AG08395 (cell line): Measurements from ENCODE around the gene RASA3.
"Not testable (repeated sequence)": the region's sequence is repeated elsewhere in the genome, so short reads cannot be mapped to it uniquely, and the experiment has no call there.

Experiments
- DNase-seq: peaks from one replicate; pipeline ENCODE4 v3.0.0; 2012; ENCODE audit warnings: mixed read lengths, low spot score

Gene RASA3

DNA sequence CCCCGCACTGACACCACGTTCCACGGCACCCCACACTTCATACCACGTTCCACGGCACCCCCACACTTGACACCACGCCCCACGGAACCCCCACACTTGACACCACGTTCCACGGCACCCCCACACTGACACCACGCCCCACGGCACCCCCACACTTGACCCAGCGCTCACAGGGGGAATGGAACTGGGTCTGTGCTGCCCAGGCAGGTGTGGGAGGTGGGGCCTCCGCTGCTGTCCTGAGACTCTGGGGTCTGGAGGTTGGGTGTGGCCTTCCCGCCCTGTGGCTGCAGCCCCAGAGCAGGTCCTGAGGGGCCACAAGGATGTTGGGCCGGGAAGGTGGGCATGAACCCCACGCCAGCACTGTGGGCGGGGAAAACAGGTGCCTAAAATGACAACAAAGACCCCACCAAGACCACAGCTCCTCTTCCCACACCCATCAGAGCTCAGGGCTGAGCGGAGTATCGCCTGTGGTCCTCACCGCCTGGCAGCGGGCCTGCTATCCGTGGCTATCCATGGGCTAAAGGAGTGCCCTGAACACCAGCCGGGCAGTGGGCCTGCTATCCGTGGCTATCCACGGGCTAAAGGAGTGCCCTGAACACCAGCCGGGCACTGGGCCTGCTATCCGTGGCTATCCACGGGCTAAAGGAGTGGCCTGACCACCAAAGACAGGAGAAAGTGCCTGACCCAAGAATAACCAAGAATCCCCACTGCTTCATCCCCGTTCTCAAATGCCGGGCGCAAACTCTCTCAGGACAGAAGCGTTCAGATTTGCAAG, 98.7 kb downstream of the RASA3 start:
- DNase-seq, result no peak

DNA sequence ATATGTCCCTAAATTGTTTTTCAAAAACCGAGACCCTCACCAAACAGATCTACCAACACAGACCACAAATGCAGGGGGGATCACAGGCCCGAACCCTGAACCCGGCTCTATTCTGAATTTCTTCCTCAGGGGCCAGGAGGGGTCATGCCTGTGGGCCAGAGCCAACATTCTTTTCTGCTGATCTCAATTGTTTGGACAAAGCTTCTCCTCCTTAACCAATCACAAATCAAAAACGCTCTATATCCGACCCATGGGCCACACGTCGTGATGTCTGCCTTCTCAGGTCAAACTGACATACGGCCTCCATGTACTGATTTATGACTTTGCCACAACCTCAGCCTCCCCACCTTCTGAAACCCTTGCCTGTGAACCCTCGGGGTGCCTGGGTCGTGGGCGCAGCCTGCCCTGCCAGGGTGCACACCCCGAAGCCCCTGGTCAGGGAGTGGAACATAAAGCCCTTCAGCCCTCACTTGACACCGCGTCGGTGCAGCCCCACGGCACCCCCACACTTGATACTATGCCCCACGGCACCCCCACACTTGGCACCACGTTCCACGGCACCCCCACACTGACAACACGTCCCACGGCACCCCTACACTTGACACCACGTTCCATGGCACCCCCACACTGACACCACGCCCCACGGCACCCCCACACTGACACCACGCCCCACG, 100.2 kb downstream of the RASA3 start:
- peak; percentile 63 for DNase-seq

DNA sequence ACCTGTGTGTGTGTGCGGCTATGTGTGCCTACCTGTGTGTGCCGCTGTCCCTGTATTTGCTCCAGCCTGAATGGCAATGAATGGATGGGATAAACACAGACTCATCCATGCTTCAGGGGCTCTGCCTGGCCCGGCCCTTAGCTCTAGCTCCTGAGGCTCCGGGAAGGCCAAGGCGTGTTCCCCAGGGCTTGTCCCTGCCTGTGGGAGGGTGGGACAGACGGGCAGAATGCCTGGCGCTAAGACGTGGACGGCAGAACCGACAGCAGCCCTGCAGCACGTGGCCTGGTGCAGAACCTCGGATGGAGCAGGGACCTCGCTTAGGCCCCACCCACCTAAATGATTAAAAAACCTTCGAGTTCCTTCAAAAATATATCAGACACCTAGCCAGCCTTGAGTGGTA, 100.8 kb downstream of the RASA3 start:
- no peak for DNase-seq

DNA sequence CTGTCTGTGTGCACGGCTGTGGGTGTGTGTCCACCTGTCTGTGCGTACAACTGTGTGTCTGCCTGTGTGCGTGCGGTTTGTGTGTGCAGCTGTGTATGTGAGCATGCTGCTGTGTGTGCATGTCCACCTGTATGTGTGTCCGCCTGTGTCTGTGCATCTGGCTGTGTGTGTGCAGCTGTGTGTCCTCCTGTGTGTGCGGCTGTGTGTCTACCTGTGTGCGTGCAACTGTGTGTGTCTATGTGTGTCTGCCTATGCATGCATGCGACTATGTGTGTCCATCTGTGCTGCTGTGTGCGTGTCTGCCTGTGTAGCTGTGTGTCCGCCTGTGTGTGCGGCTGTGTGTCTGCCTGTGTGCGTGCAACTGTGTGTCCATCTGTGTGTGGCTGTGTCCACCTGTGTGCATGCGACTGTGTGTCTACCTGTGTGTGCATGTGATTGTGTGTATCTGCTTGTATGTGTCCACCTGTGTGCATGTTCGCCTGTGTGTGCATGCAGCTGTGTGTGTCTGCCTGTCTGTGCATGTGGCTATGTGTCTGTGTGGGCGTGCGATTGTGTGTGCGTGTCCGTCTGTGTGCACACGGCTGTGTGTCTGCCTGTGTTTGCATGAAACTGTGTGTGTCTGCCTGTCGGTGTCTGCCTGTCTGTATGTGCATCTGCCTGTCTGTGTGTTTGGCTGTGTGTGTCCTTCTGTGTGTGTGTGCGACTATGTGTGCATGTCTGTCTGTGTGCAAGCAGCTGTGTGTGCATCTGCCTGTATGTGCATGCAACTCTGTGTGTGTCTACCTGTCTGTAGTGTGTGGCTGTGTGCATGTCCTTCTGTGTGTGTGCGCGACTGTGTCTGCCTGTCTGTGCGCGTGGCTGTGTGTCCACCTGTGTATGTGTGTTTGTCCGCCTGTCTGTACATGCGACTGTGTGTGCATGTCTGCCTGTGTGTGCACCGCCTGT, 101.5 kb downstream of the RASA3 start:
- DNase-seq, result no peak

DNA sequence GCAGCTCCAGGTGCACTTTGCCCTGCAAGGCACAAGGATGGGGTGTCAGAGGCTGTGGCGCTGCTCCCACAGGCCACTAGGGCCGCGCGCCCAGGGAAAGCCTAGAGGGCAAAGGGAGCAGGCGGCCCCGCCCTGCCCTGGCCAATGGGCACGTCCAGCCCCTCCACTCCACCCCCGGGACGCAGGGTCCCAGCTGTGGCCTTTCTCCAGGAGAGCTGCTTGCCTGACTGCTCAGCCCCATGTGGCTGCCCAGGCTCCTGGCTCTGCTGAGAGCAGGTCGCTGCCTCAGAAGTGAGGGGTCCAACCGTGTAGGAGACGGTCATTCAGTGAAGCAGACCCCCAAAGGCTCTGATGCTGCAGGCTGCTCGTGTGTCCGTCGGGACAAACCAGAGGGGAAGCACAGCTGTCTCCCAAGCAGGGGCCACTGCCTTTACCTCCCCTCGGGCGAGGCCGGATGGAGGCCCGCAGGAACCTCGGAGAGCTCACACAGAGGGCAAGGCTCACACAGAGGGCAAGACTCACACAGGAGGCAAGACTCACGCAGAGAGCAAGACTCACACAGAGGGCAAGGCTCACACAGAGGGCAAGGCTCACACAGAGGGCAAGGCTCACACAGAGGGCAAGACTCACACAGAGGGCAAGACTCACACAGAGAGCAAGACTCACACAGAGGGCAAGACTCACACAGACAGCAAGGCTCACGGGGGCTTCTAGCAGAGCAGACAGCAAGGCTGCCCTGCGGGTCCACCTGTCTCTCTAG, 102.4 kb downstream of the RASA3 start:
- no peak for DNase-seq

DNA sequence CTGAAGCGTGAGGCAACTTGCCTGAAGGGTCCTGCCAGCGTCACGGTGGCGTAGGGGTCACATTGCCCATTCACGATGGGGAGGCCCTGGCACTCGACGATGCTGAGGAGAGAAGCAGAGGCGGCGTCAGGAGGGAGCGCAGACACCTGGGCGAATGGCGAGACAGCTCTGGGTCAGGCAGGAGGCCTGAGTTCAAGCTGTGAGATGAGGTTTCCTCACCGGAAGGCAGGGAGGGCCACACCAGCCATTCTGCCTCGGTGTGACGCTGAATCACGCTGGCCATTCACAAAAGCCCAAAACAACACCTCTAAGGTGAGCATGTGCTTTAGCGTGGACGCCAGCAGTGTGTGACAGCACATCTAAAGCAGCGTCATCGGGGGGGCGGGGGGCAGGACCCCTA, 104.6 kb downstream of the RASA3 start:
- no peak for DNase-seq

DNA sequence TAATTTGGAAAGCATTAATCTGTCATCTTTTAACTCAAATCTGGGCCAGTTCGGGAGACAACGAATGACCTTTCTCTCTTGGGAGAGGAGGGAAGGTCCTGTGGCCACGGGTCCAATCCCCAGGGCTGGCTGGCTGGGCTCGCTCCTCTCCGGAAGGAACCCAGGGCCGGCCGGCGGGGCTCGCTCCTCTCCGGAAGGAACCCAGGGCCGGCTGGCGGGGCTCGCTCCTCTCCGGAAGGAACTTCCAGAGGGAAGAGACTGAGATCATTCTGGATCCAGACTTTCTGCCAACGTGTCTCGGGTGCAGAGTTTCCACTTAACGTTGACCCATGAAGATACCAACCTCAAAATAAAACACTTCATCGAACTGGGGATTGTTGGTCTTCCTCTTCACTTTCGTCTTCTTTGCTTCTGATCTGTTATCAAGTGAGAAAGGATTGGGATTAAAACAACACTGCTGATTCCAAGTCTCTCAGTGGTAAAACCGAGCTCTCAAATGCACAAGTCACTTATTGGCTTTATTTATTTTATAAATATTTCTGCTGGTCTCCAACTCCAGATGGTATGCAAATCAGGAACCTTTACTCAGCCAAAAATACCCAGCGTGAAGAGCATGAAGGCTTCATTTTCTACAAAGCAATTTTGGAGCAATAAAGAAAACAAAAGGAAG, 105.2 kb downstream of the RASA3 start:
- peak; percentile 39 for DNase-seq

DNA sequence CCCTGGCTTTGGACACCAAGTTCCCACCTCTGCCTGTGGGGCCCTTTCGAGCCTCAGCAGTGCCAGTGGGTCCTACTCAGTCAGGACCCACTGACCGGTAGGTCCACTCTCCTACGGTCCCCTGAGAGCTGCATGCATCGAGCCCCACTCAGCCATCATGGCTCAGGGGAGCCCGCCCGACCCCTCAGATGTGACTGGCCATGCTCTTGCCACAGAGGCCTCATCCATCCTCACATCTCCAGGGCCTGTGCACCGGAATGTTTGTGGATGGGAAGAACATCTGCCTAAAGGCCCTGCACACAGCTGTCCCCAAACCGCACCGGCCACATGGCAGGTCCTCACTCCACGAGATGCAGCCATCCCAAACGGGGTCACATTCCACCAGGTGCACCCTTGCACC, 105.9 kb downstream of the RASA3 start:
- no peak for DNase-seq

DNA sequence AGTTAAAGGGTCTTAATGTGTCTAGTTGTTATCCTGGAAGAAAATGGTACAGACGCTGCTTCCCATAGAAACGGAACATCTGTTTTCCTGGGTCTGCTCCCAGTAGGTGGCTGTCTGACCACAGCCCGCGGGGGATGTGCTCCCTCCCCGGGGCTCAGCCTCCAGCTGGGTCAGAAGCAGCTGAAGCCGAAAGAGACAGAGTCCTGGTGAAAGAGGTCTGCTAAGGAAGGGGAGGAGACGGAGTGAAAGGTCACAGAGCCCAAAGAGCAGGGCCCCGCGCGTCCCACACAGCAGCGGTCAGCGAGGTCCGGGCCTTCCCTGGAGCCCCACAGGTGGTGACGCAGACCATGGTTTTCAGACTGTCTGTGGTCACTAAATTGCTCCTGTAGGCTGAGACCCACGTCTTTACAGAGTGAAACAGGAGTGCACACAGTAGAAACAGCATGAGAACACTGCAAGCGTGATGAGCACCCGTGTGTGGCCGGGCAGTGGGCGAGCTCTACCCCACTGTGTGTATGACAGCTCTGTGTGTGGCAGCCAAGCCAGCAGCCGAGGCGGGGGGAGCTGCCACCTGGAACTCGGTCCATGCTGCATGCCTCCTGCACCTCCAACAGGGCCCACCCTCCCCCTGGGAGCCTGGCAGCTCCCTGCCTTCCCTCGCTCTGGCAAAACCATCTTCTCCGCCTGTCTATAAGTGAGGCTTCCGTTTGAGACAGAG, 106.5 kb downstream of the RASA3 start:
- DNase-seq, result peak; percentile 78

DNA sequence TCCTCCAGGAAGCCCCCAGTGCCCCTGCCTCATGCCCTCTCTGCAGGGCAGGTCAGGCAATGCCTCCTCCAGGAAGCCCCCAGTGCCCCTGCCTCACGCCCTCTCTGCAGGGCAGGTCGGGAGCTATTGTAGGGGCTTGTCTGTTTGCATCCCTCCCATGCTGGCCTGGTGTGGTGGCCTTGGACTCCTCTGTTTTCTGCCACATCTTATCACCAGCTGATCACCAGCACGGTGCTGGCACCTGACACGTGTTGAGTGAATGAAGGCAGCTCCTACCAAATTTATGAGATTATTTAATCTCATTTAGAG, 107.1 kb downstream of the RASA3 start:
- no peak for DNase-seq

DNA sequence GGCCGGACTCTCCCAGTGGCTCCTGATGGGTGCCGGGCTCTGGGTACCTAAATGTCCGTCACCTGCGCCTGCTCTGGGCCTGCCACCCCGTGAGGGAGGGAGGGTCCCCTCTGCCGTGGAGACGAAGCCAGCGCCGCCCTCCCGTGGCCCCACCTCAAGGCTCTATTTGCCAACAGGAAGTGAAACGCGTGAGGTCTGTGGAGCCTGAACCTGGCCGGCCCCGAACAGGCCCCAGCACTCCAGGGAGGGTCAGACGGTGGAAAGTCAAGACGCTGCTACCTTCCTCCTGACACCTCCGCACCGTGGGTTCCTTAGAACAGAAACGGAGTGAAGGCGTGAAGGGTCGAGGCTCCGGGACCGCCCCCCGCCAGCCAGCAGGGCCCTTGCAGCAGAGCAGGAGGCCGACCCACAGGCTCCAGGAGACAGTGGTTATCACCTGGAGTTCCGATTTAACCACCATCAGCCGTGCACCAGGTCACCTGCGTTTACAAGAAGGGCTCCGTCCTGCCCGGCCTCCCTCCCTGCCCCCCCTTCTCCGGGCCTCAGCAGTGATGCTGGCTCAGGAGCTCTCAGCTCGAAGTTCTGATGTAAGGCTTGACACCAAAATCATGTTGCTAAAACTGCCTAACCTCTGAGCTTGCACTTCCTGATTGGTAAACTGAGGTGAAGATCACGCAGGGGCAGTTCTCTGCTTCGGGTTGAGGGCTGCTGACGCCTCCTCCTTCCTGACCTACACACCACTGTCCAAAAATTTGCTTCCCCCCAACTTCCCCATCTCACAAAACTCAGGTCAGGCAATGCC, 107.6 kb downstream of the RASA3 start:
- DNase-seq, result no peak

DNA sequence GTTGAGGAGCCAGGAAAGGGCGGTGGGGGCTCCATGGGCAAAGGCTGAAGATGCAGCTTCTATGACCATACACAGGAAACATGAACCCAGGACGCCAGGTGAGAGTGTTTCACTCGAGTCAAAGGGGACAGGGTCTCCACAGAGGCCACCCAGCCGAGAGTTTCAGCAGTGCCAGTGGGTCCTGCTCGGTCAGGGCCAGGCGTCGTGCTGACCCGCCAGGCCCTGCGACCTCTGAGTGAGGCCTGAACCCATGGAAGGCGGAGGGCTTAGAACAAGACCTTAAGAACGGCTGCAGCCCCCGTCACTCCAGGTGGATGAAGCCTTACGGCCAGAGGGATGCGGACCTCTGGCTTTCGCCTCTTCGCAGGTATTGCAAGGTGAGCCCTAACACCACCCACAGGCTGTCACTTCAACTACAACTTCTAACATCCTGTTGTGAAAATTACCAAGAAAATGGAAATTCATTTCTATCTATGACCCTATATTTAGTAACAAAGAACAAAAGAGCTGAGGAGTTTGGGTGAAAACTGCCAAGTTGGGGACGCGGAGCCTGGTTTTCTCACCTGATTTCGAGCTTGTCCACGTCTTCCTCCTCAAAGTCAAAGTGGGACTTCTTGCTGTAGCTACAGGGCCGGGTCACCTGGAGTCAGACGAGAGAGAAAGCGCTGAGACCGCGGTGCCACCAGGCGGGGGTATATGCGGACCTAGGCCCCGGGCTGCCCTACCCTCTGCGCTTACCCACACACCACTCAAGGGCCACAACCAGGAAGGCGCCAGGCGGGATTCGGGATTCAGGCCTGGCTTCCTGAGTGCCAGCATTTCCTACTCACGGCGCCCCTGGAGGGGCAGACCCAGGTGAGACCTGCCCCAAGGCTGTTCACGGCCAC, 108.5 kb downstream of the RASA3 start:
- no peak for DNase-seq

DNA sequence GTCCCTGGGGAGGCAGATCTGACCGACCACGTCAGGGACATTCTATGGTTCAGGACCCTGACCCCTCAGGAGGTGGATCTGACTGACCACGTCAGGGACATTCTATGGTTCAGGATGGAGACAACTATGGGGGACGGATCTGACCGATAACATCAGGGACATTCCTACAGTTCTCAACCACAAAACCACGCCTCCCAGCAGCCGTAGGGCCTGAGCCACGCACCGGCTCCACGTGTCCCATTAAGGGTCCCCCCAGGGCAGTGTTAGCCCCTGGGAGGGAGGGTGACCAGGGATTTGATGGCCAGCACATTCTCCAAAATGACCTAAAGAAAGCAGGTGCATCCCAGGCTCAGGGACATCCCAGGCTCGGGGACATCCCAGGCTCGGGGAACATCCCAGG, 109.5 kb downstream of the RASA3 start:
- no peak for DNase-seq

DNA sequence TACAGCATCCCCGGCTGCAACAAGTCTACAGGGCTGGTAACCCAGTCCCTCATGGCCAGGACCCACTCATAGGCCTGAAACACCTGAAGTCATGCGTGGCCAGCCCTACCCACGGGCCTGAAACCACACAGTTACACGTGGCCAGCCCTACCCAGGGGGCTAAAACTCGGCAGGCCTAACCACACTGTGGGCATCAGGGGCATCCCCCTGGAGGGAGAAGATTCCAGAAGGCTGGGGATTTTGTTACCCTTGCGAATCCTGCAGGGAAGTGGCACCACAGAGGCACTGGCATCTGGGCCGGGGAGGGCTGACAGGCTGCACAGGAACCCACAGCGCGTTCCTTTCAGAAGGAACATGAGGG, 110.1 kb downstream of the RASA3 start:
- DNase-seq, result no peak

DNA sequence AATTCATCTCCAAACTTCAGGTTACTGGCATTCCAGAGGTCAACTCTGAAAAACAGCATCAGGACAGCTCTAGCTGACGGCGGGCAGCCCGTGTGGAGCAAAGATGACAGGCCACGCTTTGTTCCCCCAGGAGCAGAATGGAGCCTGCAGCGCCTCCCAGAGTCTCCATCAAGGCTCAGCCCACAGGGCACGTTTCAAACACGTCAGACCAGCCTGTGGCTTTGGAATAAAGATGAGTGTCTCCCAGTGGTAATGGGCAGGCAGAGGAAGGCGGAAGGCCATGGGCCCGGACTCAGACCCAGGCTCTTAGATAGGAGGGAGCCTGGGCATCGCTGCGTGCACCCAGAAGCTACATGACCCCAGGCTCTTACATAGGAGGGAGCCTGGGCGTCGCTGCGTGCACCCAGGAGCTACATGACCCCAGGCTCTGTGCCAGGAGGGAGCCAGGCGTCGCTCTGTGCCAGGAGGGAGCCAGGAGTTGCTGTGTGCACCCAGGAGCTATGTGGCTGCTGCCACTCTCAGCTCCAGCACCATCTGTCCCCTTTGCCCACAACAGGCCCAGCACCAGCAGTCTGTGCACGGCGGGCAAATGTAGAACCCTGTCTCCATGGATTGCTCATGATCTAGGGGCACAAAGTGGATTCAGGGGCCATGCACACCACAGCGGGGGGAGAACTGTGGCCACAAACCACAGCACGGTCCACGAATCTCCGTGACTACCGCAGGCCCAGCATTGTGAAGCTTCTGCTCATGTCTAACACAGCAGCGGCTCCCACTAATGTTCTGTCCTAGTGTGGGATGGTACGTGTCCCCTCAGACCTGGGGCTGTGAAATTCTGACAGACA, 110.7 kb downstream of the RASA3 start:
- DNase-seq, result no peak

DNA sequence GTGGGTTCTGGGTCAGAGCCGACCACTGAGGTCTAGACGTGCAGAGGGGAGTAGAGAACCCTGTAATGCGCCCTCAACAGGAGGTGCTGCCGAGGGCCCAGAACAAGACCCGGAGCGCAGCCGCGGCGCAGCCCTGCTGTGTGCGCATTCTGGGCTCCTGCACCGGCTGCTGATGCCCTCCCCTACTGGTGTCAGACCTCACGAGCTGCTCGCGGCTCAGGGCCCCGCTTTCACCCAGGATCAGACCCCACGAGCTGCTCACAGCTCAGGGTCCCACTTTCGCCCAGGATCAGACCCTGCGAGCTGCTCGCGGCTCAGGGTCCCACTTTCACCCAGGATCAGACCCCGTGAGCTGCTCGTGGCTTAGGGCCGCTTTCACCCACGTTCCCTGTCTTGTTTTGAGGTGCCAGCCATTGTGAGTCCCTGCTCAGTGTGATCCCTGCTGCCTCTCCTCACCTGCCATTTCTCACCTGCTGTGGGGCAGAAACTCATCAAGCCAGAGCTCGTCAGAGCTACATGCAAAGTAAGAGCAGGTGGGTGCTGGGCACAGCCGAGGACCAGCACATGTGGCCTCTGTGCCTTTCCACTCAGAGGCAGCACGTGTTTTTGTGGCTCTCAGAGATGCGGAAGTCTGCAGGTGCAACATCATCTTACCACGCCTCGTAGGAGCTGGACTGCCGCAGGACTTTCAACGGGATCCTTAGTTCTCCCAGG, 111.5 kb downstream of the RASA3 start:
- DNase-seq, result no peak

DNA sequence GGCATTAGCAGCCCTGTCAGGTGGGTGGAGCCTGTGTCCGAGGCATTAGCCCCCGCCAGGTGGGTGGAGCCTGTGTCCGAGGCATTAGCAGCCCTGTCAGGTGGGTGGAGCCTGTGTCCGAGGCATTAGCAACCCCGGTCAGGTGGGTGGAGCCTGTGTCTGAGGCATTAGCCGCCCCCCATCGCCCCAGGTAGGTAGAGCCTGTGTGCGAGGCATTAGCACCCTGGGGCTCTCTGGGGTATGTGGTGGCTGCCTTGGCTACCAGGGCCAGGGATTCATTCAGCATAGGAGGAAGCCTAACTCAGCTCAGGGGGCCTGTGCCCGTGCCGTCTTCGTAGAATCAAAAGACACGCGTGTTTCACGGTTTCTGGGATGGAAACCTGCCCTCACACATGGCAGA, 112.3 kb downstream of the RASA3 start:
- not testable (repeated sequence) for DNase-seq
